HUES48 (cell line): ENCODE measurements around the gene OR5D16.
"Not testable (repeated sequence)": the region's sequence is repeated elsewhere in the genome, so short reads cannot be mapped to it uniquely, and the experiment has no call there.

Experiments
- H3K27ac ChIP-seq: one replicate; pipeline ENCODE4 v1.7.0; 2013; ENCODE audit warnings: low read depth, low read length, inconsistent platforms
- H3K27me3 ChIP-seq: 2 replicates; pipeline ENCODE4 v1.6.1; 2013; ENCODE audit warnings: mild to moderate bottlenecking, low read length; ENCODE audit not compliant: control insufficient read depth, insufficient read depth
- H3K36me3 ChIP-seq: 2 replicates; pipeline ENCODE4 v1.6.1; 2013; ENCODE audit warnings: low read length; ENCODE audit not compliant: control insufficient read depth, insufficient read depth
- H3K4me1 ChIP-seq: 2 replicates; pipeline ENCODE4 v1.6.1; 2013; ENCODE audit warnings: mild to moderate bottlenecking, low read length; ENCODE audit not compliant: control insufficient read depth, insufficient read depth
- H3K4me3 ChIP-seq: 2 replicates; pipeline ENCODE4 v1.5.1; 2013; ENCODE audit warnings: mild to moderate bottlenecking, low read depth, low read length
- H3K9ac ChIP-seq: 2 replicates; pipeline ENCODE4 v1.6.1; 2013; ENCODE audit warnings: mild to moderate bottlenecking, low read depth, low read length, moderate library complexity
- H3K9me3 ChIP-seq: 2 replicates; pipeline ENCODE4 v1.6.1; 2013; ENCODE audit warnings: low read length; ENCODE audit not compliant: control insufficient read depth, insufficient read depth

The OR5D16 gene

GRCh38 chr11:55854704-55855103 is 16.2 kb downstream of the OR5D16 start:
- H3K9ac ChIP-seq: no peak overlapping the region
- H3K27ac ChIP-seq: no peak overlapping the region
- H3K36me3 ChIP-seq: no peaks in the 10 kb centered on the region
- no peaks in the 10 kb centered on the region for H3K27me3 ChIP-seq
- H3K4me3 ChIP-seq: no peak overlapping the region
- H3K9me3 ChIP-seq: peaks cover 90% of the 10 kb centered on the region
- H3K4me1 ChIP-seq: no peaks in the 10 kb centered on the region

- not testable (repeated sequence) for H3K36me3 ChIP-seq, H3K4me3 ChIP-seq, H3K9ac ChIP-seq
Measured at GRCh38 chr11:55867354-55867753, 28.8 kb downstream of the OR5D16 start.

DNA sequence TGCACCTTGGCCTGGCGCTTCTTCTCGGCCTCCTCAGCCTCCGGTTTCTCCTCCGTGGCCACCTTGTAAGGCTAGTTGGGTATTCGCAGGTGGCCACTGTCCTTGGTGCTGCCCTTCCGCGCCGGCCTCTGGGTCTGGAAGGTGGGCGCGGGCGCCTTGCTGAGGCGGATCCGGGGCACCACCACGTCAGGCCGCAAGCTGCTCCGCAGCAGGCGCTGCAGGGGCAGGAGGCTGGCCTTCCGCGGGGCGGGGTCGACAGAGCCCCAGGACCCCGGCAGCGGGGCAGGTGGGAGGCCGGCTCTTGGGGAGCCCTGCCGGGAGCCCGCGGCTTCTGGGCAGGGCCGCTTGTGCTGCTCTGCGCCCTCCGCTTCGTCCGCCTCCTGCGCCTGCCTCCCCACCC is 34.2 kb downstream of the OR5D16 start:
- not testable (repeated sequence) for H3K4me1 ChIP-seq, H3K27me3 ChIP-seq, H3K4me3 ChIP-seq, H3K36me3 ChIP-seq, H3K27ac ChIP-seq, H3K9ac ChIP-seq
- peaks cover 29% of the 10 kb centered on the region for H3K9me3 ChIP-seq

More at GRCh38 chr11:55867354-55867753, 28.8 kb downstream of the OR5D16 start:
- H3K4me1 ChIP-seq, H3K27me3 ChIP-seq, H3K27ac ChIP-seq: not testable (repeated sequence)
- H3K9me3 ChIP-seq: peaks cover 27% of the 10 kb centered on the region; the same call in 1 of the 2 replicates

GRCh38 chr11:55873146-55873545 is 34.6 kb downstream of the OR5D16 start:
- H3K27ac ChIP-seq, H3K9ac ChIP-seq, H3K4me3 ChIP-seq, H3K27me3 ChIP-seq, H3K36me3 ChIP-seq, H3K4me1 ChIP-seq: not testable (repeated sequence)
- peaks cover 30% of the 10 kb centered on the region for H3K9me3 ChIP-seq

- H3K27ac ChIP-seq, H3K27me3 ChIP-seq, H3K4me3 ChIP-seq, H3K36me3 ChIP-seq, H3K4me1 ChIP-seq, H3K9ac ChIP-seq: not testable (repeated sequence)
- peaks cover 22% of the 10 kb centered on the region for H3K9me3 ChIP-seq
Measured at GRCh38 chr11:55882997-55883396, 44.4 kb downstream of the OR5D16 start, which contains the start of gene TRIM51. Gene TRIM51, plus strand, starts transcription at chr11:55883297. Its CDS starts 2,132 bp downstream, at chr11:55885429.

DNA sequence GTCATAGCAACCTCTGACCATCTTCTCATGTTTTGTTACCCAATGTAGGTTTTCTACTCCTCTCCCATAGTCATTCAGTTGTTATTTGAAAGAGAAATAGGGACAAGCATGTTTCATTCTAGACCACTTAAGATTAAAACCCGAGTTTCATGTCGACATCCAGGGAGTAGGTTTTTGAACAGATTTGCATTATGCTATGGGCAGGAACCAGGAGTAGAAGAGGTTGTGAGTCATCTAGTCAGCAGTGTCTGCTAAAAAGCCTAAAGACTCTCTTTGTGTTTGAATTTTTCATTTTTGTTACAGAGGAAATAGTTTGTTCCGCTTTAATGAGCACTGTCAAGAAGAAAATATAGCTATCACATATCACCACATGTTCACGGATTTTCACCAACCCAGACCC is 46.4 kb downstream of the OR5D16 start:
- not testable (repeated sequence) for H3K36me3 ChIP-seq, H3K4me3 ChIP-seq, H3K27me3 ChIP-seq, H3K4me1 ChIP-seq, H3K27ac ChIP-seq, H3K9ac ChIP-seq
- peaks cover 20% of the 10 kb centered on the region for H3K9me3 ChIP-seq

DNA sequence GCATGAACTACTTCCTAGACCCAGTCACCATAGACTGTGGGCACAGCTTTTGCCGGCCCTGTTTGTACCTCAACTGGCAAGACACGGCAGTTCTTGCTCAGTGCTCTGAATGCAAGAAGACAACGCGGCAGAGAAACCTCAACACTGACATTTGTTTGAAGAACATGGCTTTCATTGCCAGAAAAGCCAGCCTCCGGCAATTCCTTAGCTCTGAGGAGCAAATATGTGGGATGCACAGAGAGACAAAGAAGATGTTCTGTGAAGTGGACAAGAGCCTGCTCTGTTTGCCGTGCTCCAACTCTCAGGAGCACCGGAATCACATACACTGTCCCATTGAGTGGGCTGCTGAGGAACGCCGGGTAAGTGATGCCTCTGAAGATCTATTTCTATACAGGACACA is 46.9 kb downstream of the OR5D16 start:
- H3K4me3 ChIP-seq, H3K9ac ChIP-seq: not testable (repeated sequence)

More for the DNA sequence above, 46.9 kb downstream of the OR5D16 start:
- H3K27me3 ChIP-seq, H3K27ac ChIP-seq, H3K4me1 ChIP-seq, H3K36me3 ChIP-seq: not testable (repeated sequence)
- H3K9me3 ChIP-seq: peaks cover 17% of the 10 kb centered on the region
